ENCODE measurements around the gene BCL2.
A peak's percentile ranks its signal among the peaks of the same experiment; 100 is the strongest.

BCL2 gene

DNA sequence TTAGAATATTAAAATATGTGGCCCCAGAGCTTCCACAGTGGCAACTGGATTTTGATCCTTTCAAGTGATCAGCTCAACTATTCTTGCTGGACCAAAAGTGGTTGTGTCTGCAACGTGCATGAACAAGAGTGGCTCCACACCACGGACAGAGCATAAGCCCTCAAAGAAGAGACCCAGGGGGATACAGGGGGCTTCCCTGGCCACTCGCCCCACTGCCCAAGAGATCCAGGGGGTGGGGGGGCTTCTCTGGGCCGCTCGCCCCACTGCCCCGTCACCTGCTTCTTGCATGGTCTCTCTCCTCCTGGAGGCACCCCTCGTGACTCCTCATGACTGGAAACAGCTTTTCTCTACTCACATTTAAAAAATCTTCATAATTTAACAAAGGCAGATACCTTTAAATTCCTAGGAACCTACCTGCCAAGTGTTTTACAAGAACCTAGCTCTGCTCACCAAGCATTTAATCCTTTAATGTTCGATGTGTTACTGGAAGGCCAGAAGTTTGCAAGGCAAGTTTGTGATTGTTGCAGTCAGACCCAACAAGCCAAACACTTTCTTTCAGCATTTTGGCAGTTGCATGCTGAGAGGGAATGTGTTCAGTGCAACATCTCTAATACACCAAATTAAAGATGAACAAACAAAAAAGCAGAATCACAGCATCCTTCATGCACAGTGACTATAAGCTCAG lies 174.3 kb downstream of the BCL2 start:
- TF ChIP-seq GATA2 (IDR thresholded peaks at IDR 0.05; ENCODE audit: low read depth, low read length) (no peak), GATA3 (IDR thresholded peaks at IDR 0.05; ENCODE audit: low read depth, low read length) (no peak)

DNA sequence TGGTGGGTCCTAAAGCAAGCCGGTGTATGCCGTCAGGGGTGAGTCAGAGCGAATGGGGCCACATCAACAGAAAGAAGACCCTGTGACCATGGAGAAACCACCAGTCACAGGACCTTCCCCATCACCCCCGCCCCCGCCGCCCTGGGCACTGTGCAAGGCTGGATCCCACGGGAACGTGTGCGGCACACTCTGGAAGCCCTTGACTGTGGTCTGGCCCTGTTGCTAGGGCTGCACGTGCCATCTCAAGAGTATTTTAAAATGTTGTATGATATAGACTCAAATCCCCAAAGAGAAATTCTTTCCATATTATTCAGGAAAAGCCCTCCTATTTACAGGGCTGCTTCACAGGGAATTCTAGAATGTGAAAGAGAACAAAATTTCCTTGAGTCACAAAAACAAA lies 174.8 kb downstream of the BCL2 start:
- TF ChIP-seq GATA2 (IDR thresholded peaks at IDR 0.05; ENCODE audit: low read depth, low read length) (no peak), GATA3 (IDR thresholded peaks at IDR 0.05; ENCODE audit: low read depth, low read length) (no peak)

DNA sequence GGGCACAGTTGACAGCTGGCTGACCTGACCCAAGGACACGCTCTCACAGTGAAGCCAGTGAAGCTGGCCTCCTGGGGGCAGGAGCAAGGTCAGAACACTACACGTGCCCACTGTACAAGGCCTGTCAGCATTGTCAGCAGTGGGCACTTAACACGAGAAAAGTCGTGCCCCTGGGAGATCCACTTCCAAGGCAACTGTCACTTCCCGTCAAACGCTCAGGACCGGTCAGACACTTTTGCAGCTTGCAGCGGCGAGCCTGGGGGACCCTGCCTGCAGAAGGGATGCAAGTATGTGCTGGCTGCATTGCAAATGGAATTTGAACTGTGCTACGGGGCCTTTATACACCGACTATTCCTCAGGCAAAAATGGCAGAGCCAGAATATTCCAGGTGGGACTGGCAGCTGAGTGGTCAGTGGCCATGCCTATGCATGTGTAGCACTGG lies 176.2 kb downstream of the BCL2 start:
- TF ChIP-seq GATA3 (IDR thresholded peaks at IDR 0.05; ENCODE audit: low read depth, low read length) (no peak), GATA2 (IDR thresholded peaks at IDR 0.05; ENCODE audit: low read depth, low read length) (no peak)

DNA sequence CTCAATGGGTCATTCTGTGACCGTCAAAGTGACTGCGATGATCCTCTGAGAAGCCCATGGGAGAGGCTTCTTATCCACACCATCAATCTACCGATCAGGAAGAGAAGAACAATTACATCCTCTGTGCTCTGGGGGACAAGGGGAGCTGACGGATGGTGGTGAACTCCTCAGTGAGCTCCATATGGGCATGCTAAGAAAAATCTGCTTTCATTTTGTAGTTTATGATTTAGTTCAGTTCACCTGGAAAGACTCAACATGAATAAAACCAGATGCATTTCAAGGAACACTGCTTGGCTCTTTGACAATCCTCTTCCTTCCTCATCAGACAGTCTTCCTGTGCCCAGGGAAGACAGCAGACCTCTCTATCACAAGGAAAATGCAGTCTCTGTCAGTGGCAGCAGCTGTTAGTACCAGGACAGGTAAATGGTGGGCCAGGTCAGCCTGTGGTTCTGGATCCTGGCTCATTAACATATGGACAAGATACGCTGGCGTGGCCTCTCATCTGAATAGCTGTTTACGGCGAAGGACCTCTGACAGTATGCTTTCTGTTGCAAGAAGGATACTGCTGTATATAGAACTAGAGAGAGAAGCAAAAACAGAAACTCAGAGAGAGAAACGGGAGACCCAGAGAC lies 176.9 kb downstream of the BCL2 start:
- TF ChIP-seq GATA3 (IDR thresholded peaks at IDR 0.05; ENCODE audit: low read depth, low read length) (peak; percentile 65; the same call in 1 of the 2 replicates), GATA2 (IDR thresholded peaks at IDR 0.05; ENCODE audit: low read depth, low read length) (peak; percentile 77; the same call in 1 of the 2 replicates)

DNA sequence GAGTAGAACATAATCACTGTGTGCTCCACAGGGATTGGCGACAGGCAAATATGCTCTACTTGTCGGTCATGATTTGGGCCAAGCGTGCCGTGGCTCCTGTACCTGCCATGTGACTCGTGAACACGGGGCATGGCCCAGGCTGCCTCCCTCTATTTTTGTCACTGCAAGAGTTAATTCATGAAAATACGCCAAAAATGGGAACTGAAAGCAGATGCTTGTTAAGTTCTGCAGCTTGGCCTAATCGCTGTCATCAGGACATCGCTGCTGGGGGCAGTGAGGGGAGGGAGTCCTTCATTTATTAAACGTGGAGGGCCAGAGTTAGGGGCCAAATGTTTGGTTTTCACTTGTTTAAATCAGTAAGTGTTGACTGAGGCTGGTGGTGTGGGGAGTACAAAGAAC lies 177.8 kb downstream of the BCL2 start:
- TF ChIP-seq GATA2 (IDR thresholded peaks at IDR 0.05; ENCODE audit: low read depth, low read length) (peak; percentile 75), GATA3 (IDR thresholded peaks at IDR 0.05; ENCODE audit: low read depth, low read length) (peak; percentile 46; the same call in 1 of the 2 replicates)

DNA sequence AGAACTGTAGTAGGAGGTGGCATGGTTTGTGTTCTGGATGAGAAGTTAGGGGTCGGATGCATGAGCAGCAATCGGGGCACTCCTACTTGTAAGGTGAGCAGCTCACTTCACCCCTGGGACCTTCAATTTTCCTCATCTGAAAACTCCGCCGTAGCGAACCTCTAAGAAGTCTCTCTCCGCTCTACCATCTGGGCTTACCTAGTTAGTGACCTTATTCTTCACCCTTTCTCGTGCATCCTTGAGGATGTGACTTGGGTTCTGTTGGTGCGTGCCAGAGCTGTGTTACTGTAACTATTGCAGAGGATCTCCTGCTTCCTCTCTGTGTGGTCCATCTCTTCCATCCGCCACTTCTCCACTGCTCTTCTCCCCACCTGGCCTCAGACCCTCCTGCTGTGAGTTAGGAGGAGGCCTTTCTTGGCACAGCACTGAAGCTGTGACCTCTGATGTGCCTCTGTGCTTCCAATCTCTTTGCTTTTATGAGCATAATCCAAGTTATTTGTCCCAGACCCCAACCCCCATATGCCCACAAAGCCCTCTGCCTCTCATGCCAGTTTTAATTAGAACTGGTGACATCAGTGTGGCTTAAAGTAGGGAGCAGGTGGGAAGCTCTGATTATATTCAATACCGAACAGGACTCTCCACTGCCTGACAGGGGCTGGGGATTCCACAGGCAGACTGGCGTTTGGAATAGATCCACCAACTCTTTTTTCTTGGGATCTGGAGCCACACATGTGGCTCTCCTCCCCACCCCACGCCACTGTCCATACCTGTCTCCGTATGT lies 178.4 kb downstream of the BCL2 start:
- no peak for TF ChIP-seq GATA3 (IDR thresholded peaks at IDR 0.05; ENCODE audit: low read depth, low read length)
- TF ChIP-seq GATA2 (IDR thresholded peaks at IDR 0.05; ENCODE audit: low read depth, low read length), result no peak

DNA sequence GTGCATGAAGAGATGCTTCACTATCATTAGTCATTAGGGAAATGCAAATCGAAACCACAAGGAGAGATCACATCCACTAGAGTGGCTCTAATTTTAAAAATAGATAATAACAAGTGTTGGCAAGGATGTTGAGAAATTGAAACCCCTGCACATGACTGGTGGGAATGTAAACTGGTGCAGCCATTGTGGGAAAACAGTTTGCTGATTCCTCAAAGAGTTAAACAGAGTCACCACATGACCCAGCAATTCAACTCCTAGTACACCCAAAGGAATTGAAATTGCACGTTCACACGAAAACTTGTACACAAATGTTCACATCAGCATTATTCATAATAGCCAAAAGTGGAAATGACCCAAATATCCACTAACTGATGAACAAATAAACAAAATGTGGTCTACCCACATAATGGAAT lies 179.5 kb downstream of the BCL2 start:
- TF ChIP-seq GATA3 (IDR thresholded peaks at IDR 0.05; ENCODE audit: low read depth, low read length), result no peak
- no peak for TF ChIP-seq GATA2 (IDR thresholded peaks at IDR 0.05; ENCODE audit: low read depth, low read length)

DNA sequence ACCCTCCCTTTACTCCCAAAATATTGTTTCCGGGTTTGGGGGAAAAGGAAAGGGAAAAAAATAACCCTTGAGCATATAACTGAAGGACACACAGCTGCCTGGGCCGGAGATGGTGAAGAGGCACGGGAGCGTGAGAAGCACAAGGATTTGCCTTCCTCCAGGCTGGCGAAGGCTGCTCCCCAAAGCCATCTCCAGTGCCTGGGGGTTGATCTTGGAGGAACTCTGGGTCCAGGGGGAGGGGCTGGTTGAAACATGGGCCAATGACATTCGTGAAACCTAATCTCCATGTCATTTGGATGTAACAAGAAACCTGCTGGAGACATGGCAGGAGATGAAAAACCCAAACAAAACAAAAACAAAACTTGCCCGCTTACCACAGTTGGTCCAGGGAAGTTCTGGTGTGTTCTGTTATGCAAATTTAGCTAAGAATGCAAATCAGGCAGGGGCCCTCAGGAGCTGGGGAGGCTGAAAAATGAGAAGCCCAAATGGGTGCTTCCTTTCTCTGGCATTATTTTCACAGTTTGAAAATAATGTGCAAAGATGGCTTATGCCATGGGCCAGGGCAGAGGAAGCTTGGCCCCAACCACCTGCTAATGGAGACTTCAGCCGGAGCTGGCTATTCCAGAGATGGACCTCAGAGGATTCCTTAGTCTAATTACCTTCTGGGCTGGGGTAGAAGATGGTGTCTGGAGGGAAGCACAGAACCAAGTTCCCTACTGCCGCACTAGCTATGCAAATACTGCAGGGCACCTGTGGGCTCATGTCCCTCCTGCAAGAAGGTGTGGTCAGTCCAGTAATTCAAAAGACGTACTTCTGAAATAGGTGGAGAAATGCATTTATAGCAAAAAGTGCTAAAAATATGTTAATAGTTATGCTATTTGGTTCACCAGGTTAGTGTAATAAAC lies 180.9 kb downstream of the BCL2 start:
- TF ChIP-seq GATA2 (IDR thresholded peaks at IDR 0.05; ENCODE audit: low read depth, low read length) (no peak), GATA3 (IDR thresholded peaks at IDR 0.05; ENCODE audit: low read depth, low read length) (no peak)

DNA sequence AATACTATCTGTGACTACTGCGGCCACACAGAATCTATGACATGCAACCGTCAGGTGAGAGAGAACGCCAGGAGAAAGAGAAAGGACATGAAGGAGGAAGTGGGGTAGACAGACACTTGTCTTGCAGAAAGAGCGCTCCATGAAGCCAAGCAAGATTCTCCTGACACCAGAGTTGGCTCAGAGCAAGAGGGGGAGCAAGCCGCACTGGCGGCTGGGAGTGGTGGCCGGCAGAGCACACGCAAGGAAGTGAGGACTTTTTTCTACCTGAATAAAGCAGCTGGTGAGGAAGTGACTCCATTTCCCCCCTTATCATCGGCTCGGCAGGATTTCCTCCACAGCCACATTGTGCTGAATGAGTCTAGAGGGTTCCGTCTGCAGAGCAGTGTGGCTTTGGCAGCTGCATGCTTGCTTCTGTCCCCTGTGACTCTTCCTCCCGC lies 181.6 kb downstream of the BCL2 start:
- TF ChIP-seq GATA2 (IDR thresholded peaks at IDR 0.05; ENCODE audit: low read depth, low read length) (no peak), GATA3 (IDR thresholded peaks at IDR 0.05; ENCODE audit: low read depth, low read length) (no peak)

DNA sequence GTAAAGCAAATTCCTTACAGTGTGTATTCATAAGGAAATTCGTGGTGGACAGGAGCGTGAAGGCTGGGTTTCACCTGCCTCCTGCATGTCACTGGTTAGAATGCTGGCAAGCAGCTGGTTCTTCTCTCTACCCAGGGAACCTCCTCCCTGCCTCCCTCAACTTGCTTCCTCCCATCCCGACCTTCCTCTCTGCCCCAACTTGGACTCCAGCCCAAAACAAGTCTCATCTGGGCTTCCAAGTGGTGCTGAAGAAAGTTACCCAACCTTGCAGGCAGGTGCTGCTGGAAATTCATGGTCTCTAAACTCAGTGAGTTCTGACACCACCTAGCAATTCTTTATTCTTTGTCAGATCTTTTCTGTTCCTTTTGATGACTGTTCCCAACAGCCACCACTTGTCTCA lies 184.5 kb downstream of the BCL2 start:
- TF ChIP-seq GATA3 (IDR thresholded peaks at IDR 0.05; ENCODE audit: low read depth, low read length) (no peak), GATA2 (IDR thresholded peaks at IDR 0.05; ENCODE audit: low read depth, low read length) (no peak)

DNA sequence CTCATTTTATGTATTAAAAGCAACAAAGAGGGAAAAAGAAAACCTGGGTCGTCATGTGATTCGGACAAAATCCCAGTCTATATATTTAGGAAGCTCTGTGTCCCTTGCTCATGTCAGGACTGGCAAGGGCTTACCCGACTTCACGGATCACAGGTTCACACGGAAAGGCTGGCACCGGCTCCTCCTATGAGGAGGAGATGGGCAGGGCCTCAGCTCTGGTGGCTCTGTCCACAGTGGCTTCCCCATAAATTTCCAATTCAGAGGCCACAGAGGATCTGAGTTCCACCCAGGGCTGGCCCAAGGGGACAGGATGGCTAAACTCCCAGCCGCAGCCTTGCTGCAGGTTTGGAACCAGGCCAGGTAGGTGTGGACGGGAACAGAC lies 186.8 kb downstream of the BCL2 start:
- no peak for TF ChIP-seq GATA3 (IDR thresholded peaks at IDR 0.05; ENCODE audit: low read depth, low read length)
- TF ChIP-seq GATA2 (IDR thresholded peaks at IDR 0.05; ENCODE audit: low read depth, low read length), result no peak

DNA sequence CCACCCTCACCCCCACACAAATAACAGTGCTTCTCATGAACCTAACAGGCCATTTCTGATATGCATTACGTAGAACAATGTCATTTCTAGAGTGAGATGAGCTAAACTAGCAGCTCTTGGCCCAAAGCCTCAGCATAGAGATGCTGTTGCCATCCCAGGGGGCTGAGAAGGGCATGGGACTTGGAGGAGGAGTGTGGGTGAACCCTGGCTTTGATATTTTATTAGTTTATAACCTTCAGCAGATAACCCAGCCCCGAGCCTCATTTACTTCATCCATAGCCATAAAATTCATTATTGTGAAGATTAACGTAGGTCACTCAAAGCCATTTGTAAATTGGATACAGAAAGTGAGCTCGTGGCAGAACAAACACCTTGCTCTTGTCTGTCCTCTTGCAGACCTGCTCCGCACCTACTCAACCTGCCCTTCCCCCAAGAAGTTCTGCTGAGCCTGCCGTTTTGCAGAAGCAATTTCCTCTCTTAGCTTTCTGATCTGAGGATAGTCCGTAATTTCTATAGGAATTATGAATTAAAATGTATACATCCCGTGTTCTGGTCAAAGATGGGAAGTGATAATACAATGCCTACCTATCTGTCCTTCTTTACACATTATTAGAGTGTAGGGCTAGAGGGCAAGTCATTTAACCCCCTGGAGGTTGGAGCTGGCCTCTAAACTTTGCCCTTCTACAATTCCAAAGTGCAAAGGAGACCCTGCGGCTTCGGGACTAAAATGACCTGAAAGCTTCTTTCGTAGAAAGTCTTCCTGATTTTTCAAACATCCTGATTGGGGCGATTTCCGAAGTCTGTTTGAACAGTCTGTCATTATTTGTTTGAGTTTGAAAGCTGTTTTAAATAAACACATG lies 187.4 kb downstream of the BCL2 start:
- TF ChIP-seq GATA2 (IDR thresholded peaks at IDR 0.05; ENCODE audit: low read depth, low read length) (no peak), GATA3 (IDR thresholded peaks at IDR 0.05; ENCODE audit: low read depth, low read length) (no peak)
